ENCODE results near the gene INSL4. TPM values are rescaled to one million over a fixed set of nuclear protein-coding genes. Genes with fewer than 3 reads are reported as not detected.

Gene INSL4
- total RNA-seq, 1 experiment from 2014 or later, result not detected

GRCh38 chr9:5205071-5205470, 26.1 kb upstream of the INSL4 start:
- Histone ChIP-seq H4K8ac (replicated peaks; ENCODE audit: insufficient read length, low read depth, low read length) (no peak overlapping the region), H3K23me2 (ENCODE audit: insufficient read length, low read depth, low read length, poor library complexity, severe bottlenecking) (no peaks in the 10 kb centered on the region), H3K4ac (ENCODE audit: low read depth, low read length) (no peak overlapping the region), H3T11ph (ENCODE audit: low read length) (no peak overlapping the region), H3K4me1 (ENCODE audit: insufficient read depth, low read length) (no peaks in the 10 kb centered on the region), H3K14ac (ENCODE audit: insufficient read depth, low read length) (no peak overlapping the region), H3K79me1 (ENCODE audit: insufficient read depth, low read depth, low read length, poor library complexity, severe bottlenecking) (no peaks in the 10 kb centered on the region), H3K9ac (ENCODE audit: extremely low read depth, insufficient read length, low read length) (no peak overlapping the region), H4K20me1 (ENCODE audit: control insufficient read depth, insufficient read depth, insufficient read length) (no peaks in the 10 kb centered on the region), H3K9me3 (ENCODE audit: control insufficient read depth, low read depth, low read length) (no peaks in the 10 kb centered on the region), H2BK15ac (ENCODE audit: low read depth, low read length) (no peak overlapping the region), H3K27ac (ENCODE audit: insufficient read length, low read depth, low read length) (no peak overlapping the region), H3K79me2 (ENCODE audit: insufficient read depth, low read length) (no peaks in the 10 kb centered on the region), H2BK5ac (ENCODE audit: insufficient read length, low read length) (no peak overlapping the region), H3K18ac (ENCODE audit: insufficient read length, low read depth, low read length) (no peak overlapping the region), H2AK5ac (ENCODE audit: insufficient read length, low read length) (no peak overlapping the region), H3K4me2 (ENCODE audit: insufficient read depth, insufficient read length, low read length) (no peak overlapping the region), H2BK120ac (ENCODE audit: low read depth, low read length, poor library complexity, severe bottlenecking) (no peak overlapping the region), H3K56ac (ENCODE audit: insufficient read length, low read depth, low read length) (no peak overlapping the region), H2AFZ (ENCODE audit: low read length) (no peak overlapping the region), H2BK12ac (ENCODE audit: insufficient read length, low read depth, low read length) (no peak overlapping the region), H3K27me3 (ENCODE audit: insufficient read depth, low read length) (no peaks in the 10 kb centered on the region), H4K5ac (ENCODE audit: insufficient read length, low read depth, low read length) (no peak overlapping the region), H3K23ac (ENCODE audit: insufficient read length, low read depth, low read length) (no peak overlapping the region), H4K91ac (ENCODE audit: insufficient read length, low read depth, low read length) (no peak overlapping the region), H2BK20ac (ENCODE audit: low read depth, low read length, poor library complexity, severe bottlenecking) (no peak overlapping the region)
- Mint-ChIP-seq H3K27me3 (ENCODE audit: low read depth) (no peaks in the 10 kb centered on the region; the same call in 1 of the 2 replicates), H3K27ac (no peak overlapping the region), H3K9me3 (no peaks in the 10 kb centered on the region), H3K4me3 (no peak overlapping the region), H3K36me3 (ENCODE audit: insufficient read depth in 1 of 3, low read depth in 3 of 3) (no peaks in the 10 kb centered on the region), H3K4me1 (no peaks in the 10 kb centered on the region)
- no peak for DNase-seq
- no peak for TF ChIP-seq CTCF (conservative IDR thresholded peaks at IDR 0.05)

Measured in H9 (cell line).